Kidney epithelial cell (primary cell): ENCODE measurements around the gene TMEM217. TPM values are rescaled to one million over a fixed set of nuclear protein-coding genes. Genes with fewer than 3 reads are reported as not detected.

Experiments used
- DNase-seq: peaks from one replicate; pipeline ENCODE4 v3.0.0-alpha.2; 2010; ENCODE audit warnings: low read depth
- H3K27me3 ChIP-seq: 2 replicates; pipeline ENCODE4 v1.6.0; 2011; ENCODE audit warnings: low read length; ENCODE audit not compliant: control insufficient read depth, insufficient read depth
- H3K36me3 ChIP-seq: 2 replicates; pipeline ENCODE4 v1.5.1; 2011; ENCODE audit warnings: low read length; ENCODE audit not compliant: control insufficient read depth, insufficient read depth
- H3K4me3 ChIP-seq: 2 replicates; pipeline ENCODE4 v1.5.1; 2011; ENCODE audit warnings: low read depth, mild to moderate bottlenecking, control low read depth, low read length
- total RNA-seq: library from RNA; depleted of rRNA; stranded (reverse); fragments of >200 nt; gene quantifications from 2 replicates; pipeline ENCODE4 v1.2.3, GENCODE V29; 2015
- TF ChIP-seq, protein P1 (sequence below): IDR thresholded peaks from 2 replicates; pipeline ENCODE4 v1.5.1; 2011; ENCODE audit warnings: mild to moderate bottlenecking, moderate library complexity, low read length, control low read depth, inconsistent platforms; ENCODE audit not compliant: insufficient read depth, poor library complexity, severe bottlenecking

The TMEM217 gene
- total RNA-seq, 1 donor from 2014 or later: 2.0 TPM

DNA sequence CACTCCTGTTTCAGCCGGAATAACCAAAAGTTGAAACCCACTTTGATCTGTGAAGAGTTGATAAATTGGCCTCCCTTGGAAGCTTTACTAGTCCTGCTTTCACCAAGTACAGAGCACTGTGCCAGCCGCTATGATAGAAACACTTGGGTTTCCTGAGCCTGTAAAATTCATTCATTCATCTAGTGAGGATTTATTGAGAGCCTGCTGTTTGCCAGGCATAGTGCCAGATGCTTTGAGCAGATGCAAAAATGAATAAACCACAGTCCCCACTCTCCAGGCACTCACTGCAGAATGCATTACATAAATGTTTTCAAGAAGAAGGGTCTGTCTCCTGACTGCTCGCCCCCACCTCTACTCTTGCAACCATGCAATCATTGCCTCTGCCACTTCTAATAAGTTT lies 25.3 kb upstream of the TMEM217 start:
- TF ChIP-seq, protein P1, sequence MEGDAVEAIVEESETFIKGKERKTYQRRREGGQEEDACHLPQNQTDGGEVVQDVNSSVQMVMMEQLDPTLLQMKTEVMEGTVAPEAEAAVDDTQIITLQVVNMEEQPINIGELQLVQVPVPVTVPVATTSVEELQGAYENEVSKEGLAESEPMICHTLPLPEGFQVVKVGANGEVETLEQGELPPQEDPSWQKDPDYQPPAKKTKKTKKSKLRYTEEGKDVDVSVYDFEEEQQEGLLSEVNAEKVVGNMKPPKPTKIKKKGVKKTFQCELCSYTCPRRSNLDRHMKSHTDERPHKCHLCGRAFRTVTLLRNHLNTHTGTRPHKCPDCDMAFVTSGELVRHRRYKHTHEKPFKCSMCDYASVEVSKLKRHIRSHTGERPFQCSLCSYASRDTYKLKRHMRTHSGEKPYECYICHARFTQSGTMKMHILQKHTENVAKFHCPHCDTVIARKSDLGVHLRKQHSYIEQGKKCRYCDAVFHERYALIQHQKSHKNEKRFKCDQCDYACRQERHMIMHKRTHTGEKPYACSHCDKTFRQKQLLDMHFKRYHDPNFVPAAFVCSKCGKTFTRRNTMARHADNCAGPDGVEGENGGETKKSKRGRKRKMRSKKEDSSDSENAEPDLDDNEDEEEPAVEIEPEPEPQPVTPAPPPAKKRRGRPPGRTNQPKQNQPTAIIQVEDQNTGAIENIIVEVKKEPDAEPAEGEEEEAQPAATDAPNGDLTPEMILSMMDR: no peak
- no peak overlapping the region for H3K4me3 ChIP-seq
- no peaks in the 10 kb centered on the region for H3K27me3 ChIP-seq
- no peak for DNase-seq
- H3K36me3 ChIP-seq: peaks cover 4% of the 10 kb centered on the region

DNA sequence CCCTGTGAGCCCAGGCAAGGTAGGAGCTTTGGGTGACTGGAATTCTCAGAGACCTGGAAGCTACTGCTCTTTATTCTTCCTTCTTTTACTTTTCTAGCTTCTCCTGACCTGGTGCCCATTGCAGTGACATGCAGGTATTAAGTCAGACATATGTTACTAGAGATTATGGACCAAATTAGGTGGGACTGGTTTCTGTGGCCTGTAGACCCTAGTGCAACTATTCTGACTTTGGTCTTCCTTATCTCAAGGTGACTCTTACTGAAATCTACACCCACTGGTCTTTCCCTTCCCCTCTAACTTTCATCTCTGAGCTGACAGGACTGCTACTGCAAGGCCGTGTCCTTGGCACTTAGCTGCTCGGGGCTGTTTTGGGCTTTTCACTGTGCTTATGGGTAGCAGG lies 24.4 kb upstream of the TMEM217 start:
- TF ChIP-seq, protein P1: no peak

DNA sequence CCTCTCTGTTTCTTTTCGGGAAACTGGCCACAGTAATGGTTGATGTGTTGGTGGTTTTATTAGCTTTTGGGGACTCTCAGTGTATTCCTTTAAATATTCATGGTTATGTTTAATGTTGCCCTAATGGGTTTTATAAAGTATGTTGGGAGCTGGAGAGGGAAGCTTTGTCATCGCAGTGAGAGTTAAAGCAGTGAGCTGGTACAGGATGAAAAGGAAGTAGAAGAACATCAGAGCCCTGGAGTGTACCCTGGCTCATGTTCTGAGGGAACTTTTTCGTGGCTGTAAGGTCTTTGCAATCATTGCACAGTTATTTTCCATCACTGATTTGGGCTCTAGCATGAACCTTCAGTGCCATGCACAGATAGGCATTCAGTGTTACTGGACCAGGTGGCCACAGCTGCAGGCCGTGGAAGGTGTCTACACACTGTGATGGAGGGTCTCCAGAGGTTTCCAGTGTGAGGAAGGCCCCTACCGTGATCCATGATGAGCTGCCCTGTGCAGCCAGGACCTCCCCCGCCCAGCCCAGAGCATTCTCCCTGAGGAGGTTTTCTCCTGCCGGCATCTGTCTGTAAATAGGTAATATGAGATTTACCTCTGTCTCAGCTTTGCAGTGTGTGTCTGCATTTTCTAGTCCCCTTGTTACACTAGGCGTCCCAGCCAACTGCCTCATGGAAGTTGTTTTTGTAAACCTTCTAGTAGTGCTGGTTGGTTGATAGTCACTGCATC lies 22.4 kb upstream of the TMEM217 start:
- TF ChIP-seq, protein P1: no peak
- peaks cover 4% of the 10 kb centered on the region for H3K36me3 ChIP-seq

More for the DNA sequence above, 24.4 kb upstream of the TMEM217 start:
- H3K36me3 ChIP-seq: peaks cover 4% of the 10 kb centered on the region
- no peaks in the 10 kb centered on the region for H3K27me3 ChIP-seq
- H3K4me3 ChIP-seq: no peak overlapping the region
- DNase-seq: no peak

DNA sequence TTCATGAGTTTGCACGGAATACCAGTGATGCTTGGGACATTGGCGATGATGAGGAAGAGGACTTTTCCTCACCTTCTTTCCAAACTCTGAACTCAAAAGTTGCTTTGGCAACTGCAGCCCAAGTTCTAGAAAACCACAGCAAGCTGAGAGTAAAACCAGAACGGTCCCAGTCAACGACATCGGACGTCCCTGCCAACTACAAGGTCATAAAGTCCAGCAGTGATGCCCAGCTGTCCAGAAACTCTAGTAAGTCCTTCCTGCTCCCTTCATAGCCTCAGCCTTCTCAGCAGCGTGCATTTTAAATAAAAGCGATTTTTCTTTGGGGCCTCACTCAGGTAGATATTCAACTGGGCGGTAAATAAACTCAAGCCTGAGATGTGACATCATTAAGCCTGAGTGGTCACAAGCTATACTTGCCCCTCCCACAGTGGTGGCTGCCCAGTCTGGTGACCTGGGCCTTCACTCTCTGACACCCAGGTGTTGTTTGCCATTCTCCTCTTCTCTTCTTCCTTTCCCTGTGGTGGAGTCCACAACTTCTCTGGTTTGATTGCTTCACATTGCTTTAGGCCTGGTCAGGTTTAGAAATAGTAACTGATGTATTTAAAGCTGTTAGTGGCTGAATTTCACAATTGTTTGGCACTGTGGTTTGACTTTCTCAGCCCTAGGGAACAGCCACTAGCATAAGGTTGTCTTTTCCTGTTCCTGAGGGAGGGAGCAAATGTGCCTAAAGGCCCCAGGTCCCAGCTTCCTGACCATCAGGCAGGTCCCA lies 21.6 kb upstream of the TMEM217 start:
- no peak for DNase-seq
- Histone ChIP-seq H3K4me3 (no peak overlapping the region), H3K27me3 (no peaks in the 10 kb centered on the region), H3K36me3 (peaks cover 4% of the 10 kb centered on the region)
- TF ChIP-seq, protein P1: no peak

More for the DNA sequence above, 22.4 kb upstream of the TMEM217 start:
- no peak for DNase-seq
- Histone ChIP-seq H3K4me3 (no peak overlapping the region), H3K27me3 (no peaks in the 10 kb centered on the region)

DNA sequence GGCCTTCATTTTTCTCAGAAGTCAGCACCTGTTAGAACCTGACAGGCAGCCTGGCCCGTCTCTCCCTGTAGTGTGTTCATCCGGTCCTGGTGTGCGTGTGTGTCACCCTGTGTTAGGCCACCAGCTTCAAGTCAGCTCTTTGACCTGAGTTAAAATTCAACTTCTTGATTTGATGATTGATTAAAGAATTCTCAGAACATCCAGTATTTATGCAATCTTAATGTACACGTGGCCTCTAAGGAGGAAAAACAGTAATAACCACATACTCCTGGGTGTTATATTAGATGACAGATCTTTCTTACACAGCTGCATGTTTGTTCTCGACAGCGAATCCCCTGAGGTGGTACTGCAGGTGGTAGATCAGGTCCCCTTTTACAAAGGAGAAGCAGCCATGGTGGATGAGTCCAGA lies 19.1 kb upstream of the TMEM217 start:
- H3K4me3 ChIP-seq: no peak overlapping the region
- DNase-seq: no peak
- no peaks in the 10 kb centered on the region for H3K27me3 ChIP-seq
- TF ChIP-seq, protein P1: no peak
- no peaks in the 10 kb centered on the region for H3K36me3 ChIP-seq
